Keratinocyte (primary cell): Measurements from ENCODE around the gene GSPT1. TPM values are rescaled to one million over a fixed set of nuclear protein-coding genes. Genes with fewer than 3 reads are reported as not detected.

Experiments used
- DNase-seq: peaks from one replicate; pipeline ENCODE4 v3.0.0-alpha.2; 2011; ENCODE audit warnings: low read depth, missing footprints, low spot score
- FAIRE-seq: peaks from 2 replicates; lab custom pipeline; 2011; peaks lifted over from hg19 to GRCh38; lab: Jason Lieb, UNC
- H2AFZ ChIP-seq: 2 replicates; pipeline ENCODE4 v1.6.0; 2012; ENCODE audit warnings: low read length, control low read depth, inconsistent platforms; ENCODE audit not compliant: control insufficient read depth
- H3K27ac ChIP-seq: 2 replicates; pipeline ENCODE4 v1.5.1; 2011; ENCODE audit warnings: low read length; ENCODE audit not compliant: control insufficient read depth, insufficient read depth
- H3K27me3 ChIP-seq: 3 replicates; pipeline ENCODE4 v1.6.0; 2011; ENCODE audit warnings: low read length; ENCODE audit not compliant: control insufficient read depth, insufficient read depth; ENCODE audit errors: extremely low read depth
- H3K36me3 ChIP-seq, 2 experiments: 2 replicates in 1 of 2; 3 replicates in 1 of 2; pipeline ENCODE4 v1.5.1; 2011; ENCODE audit warnings: low read length in 2 of 2, mild to moderate bottlenecking in 1 of 2; ENCODE audit not compliant: control insufficient read depth in 2 of 2, insufficient read depth in 2 of 2; ENCODE audit errors: extremely low read depth in 1 of 2
- H3K4me1 ChIP-seq: 3 replicates; pipeline ENCODE4 v1.5.1; 2011; ENCODE audit warnings: low read length; ENCODE audit not compliant: control insufficient read depth, insufficient read depth; ENCODE audit errors: extremely low read depth
- H3K4me2 ChIP-seq: 3 replicates; pipeline ENCODE4 v1.6.0; 2011; ENCODE audit warnings: low read depth, low read length; ENCODE audit not compliant: control insufficient read depth, insufficient read depth; ENCODE audit errors: extremely low read depth
- H3K4me3 ChIP-seq, 3 experiments: fragments of 200-600 bp in 1 of 3; sonication (generic) in 1 of 3; 2 replicates in 2 of 3; 3 replicates in 1 of 3; pipeline ENCODE4 v1.5.1; 2011 to 2016; ENCODE audit warnings: low read length in 3 of 3, mild to moderate bottlenecking in 3 of 3, control low read depth in 2 of 3, inconsistent platforms in 1 of 3, low read depth in 1 of 3, mixed read lengths in 1 of 3, mixed run types in 1 of 3, moderate library complexity in 1 of 3; ENCODE audit not compliant: control insufficient read depth in 2 of 3, insufficient read depth in 2 of 3; ENCODE audit errors: extremely low read depth in 1 of 3
- H3K79me2 ChIP-seq: 2 replicates; pipeline ENCODE4 v1.6.0; 2012; ENCODE audit warnings: low read length; ENCODE audit not compliant: control insufficient read depth, insufficient read depth
- H3K9ac ChIP-seq: 3 replicates; pipeline ENCODE4 v1.6.0; 2011; ENCODE audit warnings: low read length; ENCODE audit not compliant: control insufficient read depth, insufficient read depth; ENCODE audit errors: extremely low read depth
- H3K9me1 ChIP-seq: 3 replicates; pipeline ENCODE4 v1.6.0; 2011; ENCODE audit warnings: low read length; ENCODE audit not compliant: control insufficient read depth, insufficient read depth; ENCODE audit errors: extremely low read depth
- H3K9me3 ChIP-seq: 2 replicates; pipeline ENCODE4 v1.5.1; 2012; ENCODE audit warnings: low read depth, low read length; ENCODE audit not compliant: control insufficient read depth
- H4K20me1 ChIP-seq: 3 replicates; pipeline ENCODE4 v1.6.0; 2011; ENCODE audit warnings: low read length; ENCODE audit not compliant: control insufficient read depth, insufficient read depth; ENCODE audit errors: extremely low read depth
- EZH2 ChIP-seq: IDR thresholded peaks from one replicate; pipeline ENCODE4 v1.6.1; 2012; ENCODE audit warnings: inconsistent platforms, mild to moderate bottlenecking, low read length, moderate library complexity
- dilution Hi-C: fragments of 300-500 bp; cut with MboI; formaldehyde crosslinking; loops from one replicate; pipeline ENCODE4 v1.7.0; 2020; ENCODE audit warnings: low sequenced_read_pairs; ENCODE audit not compliant: extremely low pct_ligation_motif_present
- polyA plus RNA-seq, 5 experiments: library from polyadenylated mRNA; depleted of rRNA in 3 of 5; stranded (reverse) in 3 of 5; stranded (forward) in 1 of 5; unstranded in 1 of 5; fragments of >200 nt; gene quantifications; 1 replicate in 1 of 5; 2 replicates in 3 of 5; 3 replicates in 1 of 5; pipeline versions ENCODE4 v1.2.1 to v1.2.3, GENCODE V29; 2011 to 2012; ENCODE audit warnings: missing spikeins in 2 of 5, low read depth in 1 of 5, low replicate concordance in 1 of 5
- TF ChIP-seq, protein P1 (sequence below), 3 experiments: IDR thresholded peaks in 1 of 3; conservative IDR thresholded peaks in 1 of 3; optimal IDR thresholded peaks in 1 of 3; 2 replicates in 2 of 3; 3 replicates in 1 of 3; pipeline versions ENCODE3 to v1.5.1; 2011; ENCODE audit warnings: low read length in 3 of 3, mild to moderate bottlenecking in 3 of 3, moderate library complexity in 2 of 3, control low read depth in 1 of 3, inconsistent platforms in 1 of 3; ENCODE audit not compliant: insufficient read depth in 2 of 3; ENCODE audit errors: extremely low read depth in 1 of 3

GSPT1 gene
- polyA plus RNA-seq, 1 donor (not counting 4 experiments of a cell fraction or from before 2014, with no cell fraction given): 163 TPM

DNA sequence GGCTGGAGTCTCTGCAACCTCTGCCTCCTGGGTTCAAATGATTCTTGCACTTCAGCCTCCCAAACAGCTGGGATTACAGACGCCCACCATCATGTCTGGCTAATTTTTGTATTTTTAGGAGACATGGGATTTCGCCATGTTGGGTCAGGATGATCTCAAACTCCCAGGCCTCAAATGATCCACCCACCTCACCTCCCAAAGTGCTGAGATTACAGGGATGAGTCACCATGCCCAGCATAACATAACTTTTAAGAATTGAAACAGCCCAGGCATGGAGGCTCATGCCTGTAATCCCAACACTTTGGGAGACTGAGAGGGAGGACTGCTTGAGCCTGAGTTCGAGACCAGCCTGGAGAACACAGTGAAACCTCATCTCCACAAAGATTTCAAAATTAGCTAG, 66.9 kb downstream of the GSPT1 start:
- no peak for FAIRE-seq
- H3K36me3 ChIP-seq: peaks cover 22 to 47% of the 10 kb centered on the region in 2 experiments
- no peak overlapping the region for H2AFZ ChIP-seq
- DNase-seq: no peak
- peaks cover 13% of the 10 kb centered on the region for H3K4me1 ChIP-seq
- H3K4me3 ChIP-seq: no peak overlapping the region
- H3K27me3 ChIP-seq: no peaks in the 10 kb centered on the region
- no peaks in the 10 kb centered on the region for H3K9me1 ChIP-seq
- H3K4me2 ChIP-seq: no peak overlapping the region
- dilution Hi-C loops: no loop called here
- H3K27ac ChIP-seq: peak overlapping the region; percentile 31
- no peaks in the 10 kb centered on the region for H3K9me3 ChIP-seq
- H3K9ac ChIP-seq: no peak overlapping the region
- peaks cover 90% of the 10 kb centered on the region for H3K79me2 ChIP-seq
- TF ChIP-seq, protein P1, sequence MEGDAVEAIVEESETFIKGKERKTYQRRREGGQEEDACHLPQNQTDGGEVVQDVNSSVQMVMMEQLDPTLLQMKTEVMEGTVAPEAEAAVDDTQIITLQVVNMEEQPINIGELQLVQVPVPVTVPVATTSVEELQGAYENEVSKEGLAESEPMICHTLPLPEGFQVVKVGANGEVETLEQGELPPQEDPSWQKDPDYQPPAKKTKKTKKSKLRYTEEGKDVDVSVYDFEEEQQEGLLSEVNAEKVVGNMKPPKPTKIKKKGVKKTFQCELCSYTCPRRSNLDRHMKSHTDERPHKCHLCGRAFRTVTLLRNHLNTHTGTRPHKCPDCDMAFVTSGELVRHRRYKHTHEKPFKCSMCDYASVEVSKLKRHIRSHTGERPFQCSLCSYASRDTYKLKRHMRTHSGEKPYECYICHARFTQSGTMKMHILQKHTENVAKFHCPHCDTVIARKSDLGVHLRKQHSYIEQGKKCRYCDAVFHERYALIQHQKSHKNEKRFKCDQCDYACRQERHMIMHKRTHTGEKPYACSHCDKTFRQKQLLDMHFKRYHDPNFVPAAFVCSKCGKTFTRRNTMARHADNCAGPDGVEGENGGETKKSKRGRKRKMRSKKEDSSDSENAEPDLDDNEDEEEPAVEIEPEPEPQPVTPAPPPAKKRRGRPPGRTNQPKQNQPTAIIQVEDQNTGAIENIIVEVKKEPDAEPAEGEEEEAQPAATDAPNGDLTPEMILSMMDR (optimal IDR thresholded peaks at IDR 0.05 in 1 of 3, IDR thresholded peaks at IDR 0.05 in 1 of 3, conservative IDR thresholded peaks at IDR 0.05 in 1 of 3; ENCODE audit: extremely low read depth in 1 of 3, insufficient read depth in 2 of 3, low read length in 3 of 3): no peak
- no peak for TF ChIP-seq EZH2
- peaks cover 13% of the 10 kb centered on the region for H4K20me1 ChIP-seq

DNA sequence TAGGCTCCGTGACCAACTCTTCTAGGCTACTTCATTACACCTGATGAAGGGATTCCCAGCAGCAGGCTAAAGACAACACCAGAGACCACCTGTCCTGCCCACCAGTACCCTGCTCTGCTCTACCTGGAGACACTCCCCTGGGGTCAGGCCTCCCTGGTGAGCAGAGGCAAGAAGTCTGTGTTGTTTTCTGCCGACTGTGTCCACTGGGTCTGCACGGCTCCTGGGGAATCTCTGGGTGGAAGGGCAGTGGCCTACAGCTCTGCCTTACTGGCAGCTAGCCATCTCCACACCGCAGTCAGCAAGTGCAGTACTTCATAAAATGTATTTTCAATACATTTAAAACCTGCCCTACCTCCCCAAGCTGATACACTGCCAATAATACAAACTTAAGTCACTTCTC, 71.3 kb downstream of the GSPT1 start:
- TF ChIP-seq EZH2: no peak
- TF ChIP-seq, protein P1 (optimal IDR thresholded peaks at IDR 0.05 in 1 of 3, IDR thresholded peaks at IDR 0.05 in 1 of 3, conservative IDR thresholded peaks at IDR 0.05 in 1 of 3; ENCODE audit: extremely low read depth in 1 of 3, insufficient read depth in 2 of 3, low read length in 3 of 3): no peak
- H3K9me3 ChIP-seq: no peaks in the 10 kb centered on the region
- H3K79me2 ChIP-seq: peaks cover 60% of the 10 kb centered on the region
- peaks cover 43 to 67% of the 10 kb centered on the region in 2 experiments for H3K36me3 ChIP-seq
- H3K4me1 ChIP-seq: peaks cover 4% of the 10 kb centered on the region
- DNase-seq (no peak), FAIRE-seq (no peak)
- no peak overlapping the region for H3K27ac ChIP-seq
- dilution Hi-C loops: no loop called here
- peaks cover 15% of the 10 kb centered on the region for H4K20me1 ChIP-seq
- no peaks in the 10 kb centered on the region for H3K9me1 ChIP-seq
- H3K4me3 ChIP-seq: no peak overlapping the region
- no peak overlapping the region for H3K9ac ChIP-seq
- no peak overlapping the region for H2AFZ ChIP-seq
- H3K27me3 ChIP-seq: no peaks in the 10 kb centered on the region
- no peak overlapping the region for H3K4me2 ChIP-seq
